Astrocyte (in vitro differentiated cells and primary cell): Measurements from ENCODE around the gene LRMDA. TPM values are rescaled to one million over a fixed set of nuclear protein-coding genes. Genes with fewer than 3 reads are reported as not detected.
"Not testable (repeated sequence)": the region's sequence is repeated elsewhere in the genome, so short reads cannot be mapped to it uniquely, and the experiment has no call there.

ENCODE experiments used
- DNase-seq: peaks from one replicate; pipeline ENCODE4 v3.0.0-alpha.2; 2010; ENCODE audit warnings: low read depth
- FAIRE-seq: peaks from 2 replicates; lab custom pipeline; 2011; peaks lifted over from hg19 to GRCh38; lab: Jason Lieb, UNC
- H2AFZ ChIP-seq: 2 replicates; pipeline ENCODE4 v1.6.0; 2012; ENCODE audit warnings: low read depth, low read length, inconsistent platforms
- H3K27ac ChIP-seq: 2 replicates; pipeline ENCODE4 v1.5.1; 2011; ENCODE audit warnings: low read depth, low read length, inconsistent platforms
- H3K27me3 ChIP-seq: 2 replicates; pipeline ENCODE4 v1.6.0; 2011; ENCODE audit warnings: low read length, inconsistent platforms; ENCODE audit not compliant: insufficient read depth
- H3K36me3 ChIP-seq: 2 replicates; pipeline ENCODE4 v1.5.1; 2011; ENCODE audit warnings: low read length, inconsistent platforms; ENCODE audit not compliant: insufficient read depth
- H3K4me1 ChIP-seq: 2 replicates; pipeline ENCODE4 v1.5.1; 2011; ENCODE audit warnings: low read length, inconsistent platforms; ENCODE audit not compliant: insufficient read depth
- H3K4me2 ChIP-seq: 2 replicates; pipeline ENCODE4 v1.6.0; 2012; ENCODE audit warnings: low read length, inconsistent platforms
- H3K4me3 ChIP-seq: 2 replicates; pipeline ENCODE4 v1.5.1; 2011; ENCODE audit warnings: low read depth, mild to moderate bottlenecking, low read length, inconsistent platforms; ENCODE audit not compliant: insufficient read depth
- H3K79me2 ChIP-seq: 2 replicates; pipeline ENCODE4 v1.6.0; 2012; ENCODE audit warnings: mild to moderate bottlenecking, low read length, inconsistent platforms; ENCODE audit not compliant: insufficient read depth
- H3K9ac ChIP-seq: 2 replicates; pipeline ENCODE4 v1.6.0; 2012; ENCODE audit warnings: mild to moderate bottlenecking, low read length, inconsistent platforms
- H3K9me3 ChIP-seq: 2 replicates; pipeline ENCODE4 v1.5.1; 2012; ENCODE audit warnings: low read depth, mild to moderate bottlenecking, low read length, inconsistent platforms; ENCODE audit not compliant: insufficient read depth
- H4K20me1 ChIP-seq: 2 replicates; pipeline ENCODE4 v1.6.0; 2012; ENCODE audit warnings: low read length, inconsistent platforms; ENCODE audit not compliant: insufficient read depth
- H3K27ac Mint-ChIP-seq: one replicate; pipeline ENCODE4 v1.8.0; 2021; ENCODE audit warnings: mild to moderate bottlenecking, mixed read lengths; ENCODE audit not compliant: unreplicated experiment
- H3K27me3 Mint-ChIP-seq: one replicate; pipeline ENCODE4 v1.8.0; 2021; ENCODE audit warnings: low read depth, mixed read lengths; ENCODE audit not compliant: unreplicated experiment
- H3K36me3 Mint-ChIP-seq: one replicate; pipeline ENCODE4 v1.8.0; 2021; ENCODE audit warnings: low read depth, mixed read lengths; ENCODE audit not compliant: unreplicated experiment
- H3K4me1 Mint-ChIP-seq: one replicate; pipeline ENCODE4 v1.8.0; 2021; ENCODE audit warnings: low read depth, mixed read lengths; ENCODE audit not compliant: unreplicated experiment
- H3K4me3 Mint-ChIP-seq: one replicate; pipeline ENCODE4 v1.8.0; 2021; ENCODE audit warnings: mild to moderate bottlenecking, moderate library complexity, mixed read lengths; ENCODE audit not compliant: unreplicated experiment
- H3K9me3 Mint-ChIP-seq: one replicate; pipeline ENCODE4 v1.8.0; 2021; ENCODE audit warnings: mild to moderate bottlenecking, mixed read lengths; ENCODE audit not compliant: unreplicated experiment
- EZH2 ChIP-seq: IDR thresholded peaks from 2 replicates; pipeline ENCODE4 v1.6.1; 2012; ENCODE audit warnings: mild to moderate bottlenecking, low read length, inconsistent platforms; ENCODE audit not compliant: insufficient read depth
- total RNA-seq: library from RNA; stranded (reverse); gene quantifications from 2 replicates; pipeline ENCODE4 v1.2.1, GENCODE V29; 2021
- TF ChIP-seq, protein P1 (sequence below): IDR thresholded peaks from 2 replicates; pipeline ENCODE4 v1.5.1; 2011; ENCODE audit warnings: low read depth, mild to moderate bottlenecking, inconsistent platforms, low read length, moderate library complexity; ENCODE audit not compliant: insufficient read depth

Gene LRMDA
- total RNA-seq, 1 donor from 2014 or later, result 2.7 TPM

DNA sequence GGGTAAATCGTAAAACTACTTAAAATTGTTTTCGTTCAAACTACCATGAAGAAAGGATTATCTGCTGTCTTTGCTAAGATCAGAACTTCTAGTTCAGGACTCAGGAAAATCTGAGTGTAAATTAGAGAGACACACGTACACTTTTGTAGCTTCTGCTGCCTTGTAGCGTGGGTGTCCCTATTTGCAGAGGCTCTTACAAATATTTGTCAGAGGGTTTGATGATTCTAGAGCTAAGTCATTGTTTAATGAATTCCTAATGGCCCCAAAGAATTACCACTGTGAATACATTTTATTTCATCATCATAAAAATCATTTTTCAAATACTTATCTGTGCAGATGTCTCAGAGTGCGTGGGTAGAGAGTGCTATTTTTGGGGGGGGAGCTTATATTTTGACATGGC, 314.9 kb downstream of the LRMDA start:
- Histone ChIP-seq H3K4me3 (no peak overlapping the region), H2AFZ (no peak overlapping the region), H3K27me3 (peaks cover 4% of the 10 kb centered on the region), H4K20me1 (no peaks in the 10 kb centered on the region), H3K9ac (no peak overlapping the region), H3K4me2 (no peak overlapping the region), H3K27ac (no peak overlapping the region), H3K79me2 (no peaks in the 10 kb centered on the region), H3K36me3 (no peaks in the 10 kb centered on the region), H3K9me3 (no peaks in the 10 kb centered on the region), H3K4me1 (no peaks in the 10 kb centered on the region)
- Mint-ChIP-seq H3K27me3 (no peaks in the 10 kb centered on the region), H3K36me3 (no peaks in the 10 kb centered on the region), H3K4me3 (no peak overlapping the region), H3K9me3 (peaks cover 7% of the 10 kb centered on the region), H3K27ac (no peak overlapping the region), H3K4me1 (peaks cover 6% of the 10 kb centered on the region)
- DNase-seq, result peak; percentile 1
- no peak for FAIRE-seq
- TF ChIP-seq, protein P1, sequence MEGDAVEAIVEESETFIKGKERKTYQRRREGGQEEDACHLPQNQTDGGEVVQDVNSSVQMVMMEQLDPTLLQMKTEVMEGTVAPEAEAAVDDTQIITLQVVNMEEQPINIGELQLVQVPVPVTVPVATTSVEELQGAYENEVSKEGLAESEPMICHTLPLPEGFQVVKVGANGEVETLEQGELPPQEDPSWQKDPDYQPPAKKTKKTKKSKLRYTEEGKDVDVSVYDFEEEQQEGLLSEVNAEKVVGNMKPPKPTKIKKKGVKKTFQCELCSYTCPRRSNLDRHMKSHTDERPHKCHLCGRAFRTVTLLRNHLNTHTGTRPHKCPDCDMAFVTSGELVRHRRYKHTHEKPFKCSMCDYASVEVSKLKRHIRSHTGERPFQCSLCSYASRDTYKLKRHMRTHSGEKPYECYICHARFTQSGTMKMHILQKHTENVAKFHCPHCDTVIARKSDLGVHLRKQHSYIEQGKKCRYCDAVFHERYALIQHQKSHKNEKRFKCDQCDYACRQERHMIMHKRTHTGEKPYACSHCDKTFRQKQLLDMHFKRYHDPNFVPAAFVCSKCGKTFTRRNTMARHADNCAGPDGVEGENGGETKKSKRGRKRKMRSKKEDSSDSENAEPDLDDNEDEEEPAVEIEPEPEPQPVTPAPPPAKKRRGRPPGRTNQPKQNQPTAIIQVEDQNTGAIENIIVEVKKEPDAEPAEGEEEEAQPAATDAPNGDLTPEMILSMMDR, result no peak
- TF ChIP-seq EZH2, result no peak

DNA sequence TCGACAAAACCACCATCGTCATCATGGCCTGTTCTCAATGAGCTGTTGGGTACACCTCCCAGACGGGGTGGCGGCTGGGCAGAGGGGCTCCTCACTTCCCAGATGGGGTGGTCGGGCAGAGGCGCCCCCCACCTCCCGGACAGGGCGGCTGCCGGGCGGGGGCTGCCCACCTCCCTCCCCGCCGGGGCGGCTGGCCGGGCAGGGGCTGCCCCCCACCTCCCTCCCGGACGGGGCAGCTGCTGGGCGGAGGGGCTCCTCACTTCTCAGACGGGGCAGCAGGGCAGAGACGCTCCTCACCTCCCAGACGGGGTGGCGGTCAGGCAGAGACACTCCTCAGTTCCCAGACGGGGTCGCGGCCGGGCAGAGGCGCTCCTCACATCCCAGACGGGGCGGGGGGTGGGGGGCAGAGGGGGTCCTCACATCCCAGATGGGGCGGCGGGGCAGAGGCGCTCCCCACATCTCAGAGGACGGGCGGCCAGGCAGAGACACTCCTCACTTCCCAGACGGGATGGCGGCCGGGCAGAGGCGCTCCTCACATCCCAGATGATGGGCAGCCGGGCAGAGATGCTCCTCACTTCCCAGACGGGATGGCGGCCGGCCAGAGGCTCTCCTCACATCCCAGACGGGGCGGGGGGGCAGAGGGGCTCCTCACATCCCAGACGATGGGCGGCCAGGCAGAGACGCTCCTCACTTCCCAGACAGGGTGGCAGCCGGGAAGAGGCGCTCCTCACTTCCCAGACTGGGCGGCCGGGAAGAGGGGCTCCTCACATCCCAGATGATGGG, 318.9 kb downstream of the LRMDA start:
- H3K27ac Mint-ChIP-seq, DNase-seq, H3K4me3 Mint-ChIP-seq, H3K27me3 Mint-ChIP-seq, H3K4me1 ChIP-seq, H3K9me3 Mint-ChIP-seq, H3K36me3 ChIP-seq, H3K4me2 ChIP-seq, H3K36me3 Mint-ChIP-seq, H3K27me3 ChIP-seq, H3K27ac ChIP-seq, FAIRE-seq, H3K9ac ChIP-seq, H4K20me1 ChIP-seq, H3K9me3 ChIP-seq, H3K79me2 ChIP-seq, H3K4me3 ChIP-seq, H3K4me1 Mint-ChIP-seq, H2AFZ ChIP-seq: not testable (repeated sequence)

- H3K4me3 Mint-ChIP-seq, result no peak overlapping the region
- H2AFZ ChIP-seq, result no peak overlapping the region
- no peaks in the 10 kb centered on the region for H3K4me1 Mint-ChIP-seq
- no peak overlapping the region for H3K27ac Mint-ChIP-seq
- no peak for DNase-seq
- TF ChIP-seq EZH2, result no peak
- TF ChIP-seq, protein P1, result no peak
- no peak overlapping the region for H3K9ac ChIP-seq
- H3K36me3 ChIP-seq, result no peaks in the 10 kb centered on the region
- H3K4me2 ChIP-seq, result no peak overlapping the region
- H4K20me1 ChIP-seq, result no peaks in the 10 kb centered on the region
- no peak overlapping the region for H3K27ac ChIP-seq
- H3K27me3 ChIP-seq, result peaks cover 3% of the 10 kb centered on the region
- H3K4me1 ChIP-seq, result no peaks in the 10 kb centered on the region
- H3K9me3 Mint-ChIP-seq, result peaks cover 8% of the 10 kb centered on the region
- no peak overlapping the region for H3K4me3 ChIP-seq
- H3K9me3 ChIP-seq, result no peaks in the 10 kb centered on the region
- FAIRE-seq, result no peak
- H3K79me2 ChIP-seq, result no peaks in the 10 kb centered on the region
- peaks cover 4% of the 10 kb centered on the region for H3K27me3 Mint-ChIP-seq
- H3K36me3 Mint-ChIP-seq, result no peaks in the 10 kb centered on the region
Observed at GRCh38 chr10:75751232-75751631, 319.8 kb downstream of the LRMDA start.
